Transverse colon (tissue), 4 donors: ENCODE measurements around the gene LDLRAP1. TPM values are rescaled to one million over a fixed set of nuclear protein-coding genes. Genes with fewer than 3 reads are reported as not detected.
A peak's percentile ranks its signal among the peaks of the same experiment; 100 is the strongest.

ENCODE experiments used
- DNase-seq: peaks from one replicate; pipeline ENCODE4 v3.0.0-alpha.2; 2019
- H3K27ac ChIP-seq, 4 donors: fragments of 200-600 bp; sonication (generic); 2 replicates each; pipeline ENCODE4 v1.5.1; 2016 to 2018; ENCODE audit warnings: inconsistent platforms in 4 of 4
- H3K27me3 ChIP-seq: fragments of 200-600 bp; sonication (generic); 2 replicates; pipeline ENCODE4 v1.5.1; 2017; ENCODE audit warnings: inconsistent platforms
- H3K36me3 ChIP-seq, 4 donors: fragments of 200-600 bp; sonication (generic); 2 replicates each; pipeline ENCODE4 v1.5.1; 2017 to 2019; ENCODE audit warnings: inconsistent platforms in 4 of 4
- H3K4me1 ChIP-seq, 4 donors: fragments of 200-600 bp; sonication (generic); 2 replicates each; pipeline ENCODE4 v1.5.1; 2017 to 2020; ENCODE audit warnings: inconsistent platforms in 4 of 4
- H3K4me3 ChIP-seq, 4 donors: fragments of 200-600 bp; sonication (generic); 1 replicate in 1 of 4; 2 replicates in 3 of 4; pipeline versions ENCODE4 v1.5.1 to v1.6.1; 2017 to 2019; ENCODE audit warnings: inconsistent platforms in 4 of 4
- H3K9me3 ChIP-seq, 2 donors: fragments of 200-600 bp; sonication (generic); 2 replicates each; pipeline ENCODE4 v1.5.1; 2017 to 2019; ENCODE audit warnings: inconsistent platforms in 2 of 2
- EP300 ChIP-seq: sonication (generic); formaldehyde crosslinking; IDR thresholded peaks from one replicate; pipeline ENCODE4 v1.6.1; 2017; ENCODE audit warnings: antibody characterized with exemption, low read depth
- POLR2A ChIP-seq: fragments of 450-650 bp; IDR thresholded peaks from one replicate; pipeline ENCODE4 v1.6.1; 2016; ENCODE audit warnings: antibody characterized with exemption, mild to moderate bottlenecking, moderate library complexity
- POLR2AphosphoS5 ChIP-seq, 3 donors: sonication (generic); formaldehyde crosslinking; IDR thresholded peaks; one replicate each; pipeline ENCODE4 v1.6.1; 2016; ENCODE audit warnings: antibody characterized with exemption in 3 of 3
- WGBS, 2 donors: methylation state at CpG; one replicate each; pipeline ENCODE4 v1.1.5; 2018; ENCODE audit warnings: low coverage in 1 of 2; 5-methylcytosine and 5-hydroxymethylcytosine counted together
- in situ Hi-C, 4 donors: fragments of 200-750 bp; cut with MboI; loops; one replicate each; pipeline versions ENCODE4 v1.15.0 to v1.15.1; 2017; ENCODE audit warnings: low sequenced_read_pairs in 3 of 4, low pct_ligation_motif_present in 1 of 4, low pct_unique_long_range_greater_than_20kb in 1 of 4
- intact Hi-C: fragments of 100-400 bp; cut with DNase I; formaldehyde crosslinking; loops from one replicate; pipeline ENCODE4 v1.15.1; 2023; ENCODE audit warnings: low total_unique reads
- total RNA-seq, 4 donors: library from RNA; depleted of rRNA; stranded (reverse); fragments of >200 nt; gene quantifications; one replicate each; pipeline ENCODE4 v1.1.0, GENCODE V29; 2016
- TF ChIP-seq, protein P1 (sequence below), 5 experiments: fragments of 200-600 bp in 3 of 5; fragments of 450-650 bp in 2 of 5; sonication (generic) in 3 of 5; IDR thresholded peaks; 1 replicate in 2 of 5; 2 replicates in 3 of 5; pipeline ENCODE4 v1.5.1; 2016 to 2017; ENCODE audit warnings: antibody characterized with exemption in 5 of 5, inconsistent platforms in 3 of 5, mild to moderate bottlenecking in 2 of 5, moderate library complexity in 1 of 5

LDLRAP1 gene
- total RNA-seq, 4 donors from 2014 or later: 24.9 to 75.6 (median 37.8) TPM

DNA sequence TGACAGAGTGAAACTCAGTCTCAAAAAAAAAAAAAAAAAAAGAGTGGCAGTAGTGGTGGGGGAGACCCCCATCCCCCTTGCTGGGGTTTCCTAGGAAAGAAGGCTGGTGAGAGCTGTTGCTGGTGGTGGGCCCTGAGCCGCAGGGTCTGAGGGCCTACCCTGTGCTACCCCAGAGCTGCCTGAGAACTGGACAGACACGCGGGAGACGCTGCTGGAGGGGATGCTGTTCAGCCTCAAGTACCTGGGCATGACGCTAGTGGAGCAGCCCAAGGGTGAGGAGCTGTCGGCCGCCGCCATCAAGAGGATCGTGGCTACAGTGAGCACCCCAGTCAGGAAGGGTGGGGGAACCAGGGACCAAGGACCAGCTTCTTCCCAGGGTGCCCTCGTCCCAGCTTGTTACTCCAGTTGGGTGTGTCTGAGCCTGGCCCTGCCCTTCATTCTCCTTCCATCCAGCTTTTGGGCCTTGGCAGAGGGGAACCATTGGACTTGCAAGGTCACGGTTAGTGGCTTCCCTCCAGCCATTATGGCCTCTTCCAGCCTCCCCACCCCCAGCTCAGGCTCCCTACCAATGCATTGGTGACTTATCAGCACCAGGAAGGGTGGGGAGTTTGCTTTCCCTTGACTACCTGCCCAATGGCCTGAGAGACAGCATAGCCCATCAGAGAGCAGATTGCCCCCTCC lies 10.5 kb downstream of the LDLRAP1 start:
- 93% methylated on average over 11 of the region's 11 CpGs; no CpG with 5 or more reads in 1 of the 2 donors for WGBS, 2 donors
- H3K4me3 ChIP-seq: no peak overlapping the region
- no peaks in the 10 kb centered on the region for H3K27me3 ChIP-seq
- H3K9me3 ChIP-seq: no peaks in the 10 kb centered on the region
- intact Hi-C loops (no loop called here), in situ Hi-C loops (no loop called here)
- TF ChIP-seq EP300 (no peak), POLR2AphosphoS5 (IDR thresholded peaks at IDR 0.05) (no peak), POLR2A (no peak)
- TF ChIP-seq, protein P1, sequence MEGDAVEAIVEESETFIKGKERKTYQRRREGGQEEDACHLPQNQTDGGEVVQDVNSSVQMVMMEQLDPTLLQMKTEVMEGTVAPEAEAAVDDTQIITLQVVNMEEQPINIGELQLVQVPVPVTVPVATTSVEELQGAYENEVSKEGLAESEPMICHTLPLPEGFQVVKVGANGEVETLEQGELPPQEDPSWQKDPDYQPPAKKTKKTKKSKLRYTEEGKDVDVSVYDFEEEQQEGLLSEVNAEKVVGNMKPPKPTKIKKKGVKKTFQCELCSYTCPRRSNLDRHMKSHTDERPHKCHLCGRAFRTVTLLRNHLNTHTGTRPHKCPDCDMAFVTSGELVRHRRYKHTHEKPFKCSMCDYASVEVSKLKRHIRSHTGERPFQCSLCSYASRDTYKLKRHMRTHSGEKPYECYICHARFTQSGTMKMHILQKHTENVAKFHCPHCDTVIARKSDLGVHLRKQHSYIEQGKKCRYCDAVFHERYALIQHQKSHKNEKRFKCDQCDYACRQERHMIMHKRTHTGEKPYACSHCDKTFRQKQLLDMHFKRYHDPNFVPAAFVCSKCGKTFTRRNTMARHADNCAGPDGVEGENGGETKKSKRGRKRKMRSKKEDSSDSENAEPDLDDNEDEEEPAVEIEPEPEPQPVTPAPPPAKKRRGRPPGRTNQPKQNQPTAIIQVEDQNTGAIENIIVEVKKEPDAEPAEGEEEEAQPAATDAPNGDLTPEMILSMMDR (IDR thresholded peaks at IDR 0.05): no peak
- peaks cover 0 to 4% (median 0%) of the 10 kb centered on the region in 4 donors for H3K36me3 ChIP-seq
- H3K27ac ChIP-seq: no peak overlapping the region
- H3K4me1 ChIP-seq: peaks cover 31 to 43% (median 36%) of the 10 kb centered on the region in 4 donors
- no peak for DNase-seq

DNA sequence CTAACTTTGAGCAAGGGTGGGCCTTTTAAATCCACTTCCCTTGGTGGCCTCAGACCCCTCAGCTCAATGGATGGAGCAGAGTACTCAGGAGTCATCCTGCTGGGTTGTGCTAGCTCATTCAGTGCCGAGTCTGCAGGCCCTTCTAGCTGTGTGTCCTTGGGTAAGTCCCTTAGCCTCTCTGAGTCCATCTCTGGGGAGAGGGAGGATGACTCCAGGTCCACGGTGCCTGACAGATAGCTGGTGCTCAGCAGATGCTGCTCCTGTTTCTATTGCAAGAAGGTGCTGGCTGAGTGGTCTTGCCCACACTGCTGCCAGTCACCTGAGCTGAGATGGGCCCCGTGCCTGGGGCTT lies 11.0 kb downstream of the LDLRAP1 start:
- in situ Hi-C loops (no loop called here), intact Hi-C loops (no loop called here)
- H3K27ac ChIP-seq: no peak overlapping the region
- TF ChIP-seq POLR2AphosphoS5 (IDR thresholded peaks at IDR 0.05) (no peak), POLR2A (no peak), EP300 (no peak)
- TF ChIP-seq, protein P1 (IDR thresholded peaks at IDR 0.05): no peak
- 100% methylated on average over 3 of the region's 3 CpGs; no CpG with 5 or more reads in 1 of the 2 donors for WGBS, 2 donors
- H3K36me3 ChIP-seq: peaks cover 0 to 4% (median 0%) of the 10 kb centered on the region in 4 donors
- no peak overlapping the region for H3K4me3 ChIP-seq
- no peaks in the 10 kb centered on the region for H3K9me3 ChIP-seq
- no peak for DNase-seq
- no peaks in the 10 kb centered on the region for H3K27me3 ChIP-seq
- H3K4me1 ChIP-seq: peaks cover 26 to 38% (median 31%) of the 10 kb centered on the region in 4 donors

DNA sequence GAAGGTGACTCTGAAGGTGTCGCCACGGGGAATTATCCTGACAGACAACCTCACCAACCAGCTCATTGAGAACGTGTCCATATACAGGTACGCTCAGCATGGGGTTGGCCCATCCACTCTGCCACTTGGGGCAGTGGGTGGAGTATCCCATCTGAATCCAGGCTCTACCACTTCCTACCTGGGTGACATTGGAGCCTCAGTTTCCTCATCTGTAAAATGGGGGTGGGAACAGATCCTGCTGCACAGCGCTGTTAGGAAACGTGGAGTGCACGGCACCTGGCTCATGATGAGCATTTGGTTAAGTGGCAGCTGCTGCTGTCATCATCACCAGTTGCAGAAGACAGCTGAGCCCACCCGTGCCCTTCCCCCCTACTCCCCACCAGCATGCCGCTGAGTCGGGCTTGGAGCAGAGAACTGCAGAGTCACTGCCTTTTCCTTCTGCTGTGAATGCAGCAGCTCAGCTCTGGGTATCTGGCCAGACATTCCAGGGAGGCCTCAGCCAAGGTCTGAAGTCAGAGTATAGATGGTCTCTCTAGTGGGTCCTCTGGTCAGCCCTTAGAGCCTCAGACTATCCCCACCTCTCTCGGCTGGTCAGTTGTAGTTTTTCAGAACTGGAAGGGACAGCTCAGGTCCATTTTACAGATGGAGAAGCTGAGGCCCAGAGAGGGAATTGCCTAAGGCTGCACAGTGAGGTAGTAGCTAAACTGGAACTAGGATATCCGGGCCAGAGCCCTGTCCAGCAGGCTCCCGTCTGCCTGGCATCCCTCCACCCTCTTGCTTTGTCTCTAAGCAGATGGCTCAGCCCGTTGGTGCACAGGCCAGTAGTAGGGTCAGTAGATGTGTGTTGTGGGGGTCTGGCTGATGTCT lies 11.7 kb downstream of the LDLRAP1 start:
- no peak for DNase-seq
- intact Hi-C loops: no loop called here
- TF ChIP-seq EP300 (no peak), POLR2AphosphoS5 (IDR thresholded peaks at IDR 0.05) (no peak), POLR2A (no peak)
- TF ChIP-seq, protein P1 (IDR thresholded peaks at IDR 0.05): no peak
- Histone ChIP-seq H3K4me1 (peaks cover 20 to 31% (median 24%) of the 10 kb centered on the region in 4 donors), H3K36me3 (peaks cover 0 to 4% (median 0%) of the 10 kb centered on the region in 4 donors), H3K27ac (no peak overlapping the region), H3K27me3 (no peaks in the 10 kb centered on the region), H3K9me3 (no peaks in the 10 kb centered on the region), H3K4me3 (no peak overlapping the region)
- WGBS, 2 donors: 95% methylated on average over 14 of the region's 14 CpGs; no CpG with 5 or more reads in 1 of the 2 donors
- in situ Hi-C loops: no loop called here

DNA sequence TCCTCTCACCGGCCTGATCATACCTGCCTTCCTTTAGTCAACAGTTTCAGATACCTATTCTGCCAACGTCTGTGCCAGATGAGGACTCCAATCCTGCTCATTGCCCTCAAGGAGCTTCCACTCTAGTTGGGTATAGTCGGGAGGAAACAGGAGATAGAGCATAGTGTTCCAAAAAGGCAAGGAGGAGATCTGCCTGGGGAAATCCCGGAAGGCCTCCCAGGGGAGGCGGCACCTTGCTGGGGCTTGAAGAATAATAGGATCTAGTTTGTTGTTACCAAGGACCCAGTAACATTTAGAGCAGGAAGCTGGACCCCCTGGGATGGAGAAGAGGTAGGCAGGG lies 12.3 kb downstream of the LDLRAP1 start:
- no peaks in the 10 kb centered on the region for H3K9me3 ChIP-seq
- peaks cover 0 to 4% (median 0%) of the 10 kb centered on the region in 4 donors for H3K36me3 ChIP-seq
- H3K27ac ChIP-seq: peak overlapping the region in 2 of 4 donors; percentile 35 to 65
- in situ Hi-C loops (no loop called here), intact Hi-C loops (no loop called here)
- H3K4me1 ChIP-seq: peaks cover 14 to 31% (median 19%) of the 10 kb centered on the region in 4 donors
- H3K27me3 ChIP-seq: no peaks in the 10 kb centered on the region
- TF ChIP-seq POLR2AphosphoS5 (IDR thresholded peaks at IDR 0.05): no peak
- no peak for TF ChIP-seq POLR2A
- 85% methylated on average over 5 of the region's 5 CpGs; no CpG with 5 or more reads in 1 of the 2 donors for WGBS, 2 donors
- H3K4me3 ChIP-seq: no peak overlapping the region
- DNase-seq: no peak
